ENCODE data around the gene TSR1. TPM values are rescaled to one million over a fixed set of nuclear protein-coding genes. Genes with fewer than 3 reads are reported as not detected.

TSR1 gene
- total RNA-seq, 4 donors from 2014 or later, result 40.0 to 48.0 (median 44.5) TPM

DNA sequence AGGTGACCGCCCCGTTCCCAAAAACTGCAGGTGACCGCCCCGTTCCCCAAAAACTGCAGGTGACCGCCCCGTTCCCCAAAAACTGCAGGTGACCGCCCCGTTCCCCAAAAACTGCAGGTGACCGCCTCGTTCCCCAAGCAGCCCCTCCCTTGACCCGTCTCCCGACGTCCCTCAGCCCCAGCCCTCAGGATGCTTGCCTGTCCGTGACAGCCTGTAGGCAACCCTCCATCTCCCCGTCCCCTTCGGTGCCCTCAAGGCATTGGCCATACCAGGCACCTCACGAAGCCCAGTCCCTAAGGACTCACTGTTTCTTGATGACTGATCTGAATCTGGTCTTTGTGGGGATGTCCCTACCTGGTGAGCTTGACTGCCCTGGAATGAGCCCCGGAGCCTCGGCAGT, 26.2 kb upstream of the TSR1 start:
- H3K4me3 ChIP-seq (ENCODE audit: low read depth, poor library complexity, severe bottlenecking), result no peak overlapping the region
- intact Hi-C loops (cut with DNase I; ENCODE audit: low total_unique reads), result no loop called here
- no peak for TF ChIP-seq POLR2A (IDR thresholded peaks at IDR 0.05)
- no peak for TF ChIP-seq CTCF (IDR thresholded peaks at IDR 0.05)
- no peak for DNase-seq (ENCODE audit: low spot score in 2 of 2)
- 98% methylated on average over 19 of the region's 19 CpGs for WGBS, 2 donors

DNA sequence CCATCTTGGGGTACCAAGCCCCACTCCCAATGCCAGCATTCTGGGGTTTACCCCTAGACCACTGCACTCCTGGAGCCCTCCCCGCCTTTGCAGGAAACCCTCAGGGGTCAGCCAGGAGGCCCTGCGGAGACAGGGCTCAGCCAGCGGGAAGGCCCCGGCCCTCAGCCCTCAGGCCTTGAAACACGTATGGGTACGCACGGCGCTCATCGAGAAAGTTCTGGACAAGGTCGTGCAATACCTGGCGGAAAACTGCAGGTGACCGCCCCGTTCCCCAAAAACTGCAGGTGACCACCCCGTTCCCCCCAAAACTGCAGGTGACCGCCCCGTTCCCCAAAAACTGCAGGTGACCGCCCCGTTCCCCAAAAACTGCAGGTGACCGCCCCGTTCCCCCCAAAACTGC, 25.8 kb upstream of the TSR1 start:
- DNase-seq (ENCODE audit: low spot score in 2 of 2), result no peak
- H3K4me3 ChIP-seq (ENCODE audit: low read depth, poor library complexity, severe bottlenecking), result no peak overlapping the region
- intact Hi-C loops (cut with DNase I; ENCODE audit: low total_unique reads), result no loop called here
- WGBS, 2 donors, result 97 to 98% methylated on average over 20 of the region's 20 CpGs
- TF ChIP-seq POLR2A (IDR thresholded peaks at IDR 0.05) (no peak), CTCF (IDR thresholded peaks at IDR 0.05) (no peak)

DNA sequence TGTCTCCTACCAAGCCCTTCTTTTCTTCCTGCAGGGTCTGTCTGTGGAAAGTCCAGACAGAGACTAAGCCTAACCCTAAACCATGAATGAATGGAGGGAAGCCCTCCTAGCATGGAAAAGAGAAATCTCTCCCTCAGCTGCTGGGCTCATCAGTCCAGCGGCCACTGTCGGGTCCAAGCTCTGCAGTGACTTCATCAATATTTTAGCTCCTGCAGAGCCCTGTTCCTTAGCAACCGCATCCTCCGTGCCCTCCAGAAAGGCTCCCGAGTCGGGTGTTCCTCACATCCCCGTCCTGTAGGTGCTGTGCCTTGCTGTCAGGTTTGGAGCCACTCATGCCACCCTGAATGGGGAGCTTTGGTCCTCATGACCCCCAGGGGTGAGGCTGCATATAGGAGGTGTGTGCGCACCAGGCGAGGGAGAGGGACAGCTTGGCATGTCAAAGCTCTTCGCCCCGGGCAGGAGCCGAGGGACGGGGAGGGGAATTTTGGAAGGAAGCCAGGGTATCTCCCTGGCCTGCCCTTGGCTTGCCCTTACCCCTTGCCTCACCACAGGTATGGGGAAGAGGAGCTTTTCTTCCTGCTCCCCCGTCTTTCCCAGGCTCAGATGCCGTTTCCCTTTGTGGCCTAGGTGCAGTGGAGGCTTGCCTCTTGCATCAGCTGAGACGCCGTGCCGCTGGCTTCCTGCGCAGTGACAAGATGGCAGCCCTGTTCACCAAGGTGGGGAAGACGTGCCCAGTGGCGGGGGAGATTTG, 24.9 kb upstream of the TSR1 start:
- DNase-seq (ENCODE audit: low spot score in 2 of 2), result no peak
- 74 to 83% methylated on average over 20 to 21 of the region's 21 CpGs for WGBS, 2 donors
- H3K4me3 ChIP-seq (ENCODE audit: low read depth, poor library complexity, severe bottlenecking), result no peak overlapping the region
- TF ChIP-seq POLR2A (IDR thresholded peaks at IDR 0.05) (no peak), CTCF (IDR thresholded peaks at IDR 0.05) (no peak)
- intact Hi-C loops (cut with DNase I; ENCODE audit: low total_unique reads), result no loop called here

- WGBS, 2 donors, result 89% methylated on average over 10 of the region's 10 CpGs
- intact Hi-C loops (cut with DNase I; ENCODE audit: low total_unique reads), result no loop called here
- H3K4me3 ChIP-seq (ENCODE audit: low read depth, poor library complexity, severe bottlenecking), result no peak overlapping the region
- no peak for DNase-seq (ENCODE audit: low spot score in 2 of 2)
- TF ChIP-seq POLR2A (IDR thresholded peaks at IDR 0.05) (no peak), CTCF (IDR thresholded peaks at IDR 0.05) (no peak)
Measured at GRCh38 chr17:2357931-2358434, 21.7 kb upstream of the TSR1 start.

- 96 to 98% methylated on average over 4 of the region's 4 CpGs for WGBS, 2 donors
- no peak overlapping the region for H3K4me3 ChIP-seq (ENCODE audit: low read depth, poor library complexity, severe bottlenecking)
- TF ChIP-seq POLR2A (IDR thresholded peaks at IDR 0.05) (no peak), CTCF (IDR thresholded peaks at IDR 0.05) (no peak)
- intact Hi-C loops (cut with DNase I; ENCODE audit: low total_unique reads), result no loop called here
- DNase-seq (ENCODE audit: low spot score in 2 of 2), result no peak
Measured at GRCh38 chr17:2357237-2357636, 21.0 kb upstream of the TSR1 start.

- no peak overlapping the region for H3K4me3 ChIP-seq (ENCODE audit: low read depth, poor library complexity, severe bottlenecking)
- TF ChIP-seq CTCF (IDR thresholded peaks at IDR 0.05) (no peak), POLR2A (IDR thresholded peaks at IDR 0.05) (no peak)
- intact Hi-C loops (cut with DNase I; ENCODE audit: low total_unique reads), result no loop called here
- 84 to 91% methylated on average over 8 of the region's 8 CpGs for WGBS, 2 donors
- no peak for DNase-seq (ENCODE audit: low spot score in 2 of 2)
Measured at GRCh38 chr17:2354311-2354710, 18.1 kb upstream of the TSR1 start.

All from lower leg skin (tissue), 4 donors.